GM12878 (cell line): Measurements from ENCODE around the gene CHAF1A. TPM values are rescaled to one million over a fixed set of nuclear protein-coding genes. Genes with fewer than 3 reads are reported as not detected.

Experiments used
- ATAC-seq: fragments of 200-7000 bp; cut with Tn5 transposase; 3 replicates; pipeline ENCODE4 v1.9.1; 2020; ENCODE audit warnings: mild to moderate bottlenecking, moderate library complexity
- BruUV-seq: library from RNA; stranded (reverse); fragments of 400-500 nt; replicated peaks from 2 replicates; lab custom pipeline; 2021; lab: Mats Ljungman, UMichigan
- CTCF ChIA-PET: fragments of 300-600 bp; sonication (Branson Sonifier 250); formaldehyde crosslinking; extraction: SDS; loops from one replicate; lab custom pipeline; 2021; ENCODE audit warnings: inconsistent platforms; lab: Yijun Ruan, JAX
- POLR2A ChIA-PET: fragments of 350-600 bp; formaldehyde crosslinking; extraction: SDS; loops from one replicate; lab custom pipeline; 2021; ENCODE audit warnings: inconsistent platforms; lab: Charles Lee
- RAD21 ChIA-PET: fragments of 300-600 bp; sonication (Branson Sonifier 250); formaldehyde crosslinking; loops from one replicate; lab custom pipeline; 2023; ENCODE audit warnings: antibody characterized with exemption; ENCODE audit not compliant: unreplicated experiment; lab: Charles Lee
- SMC1A ChIA-PET: fragments of 300-600 bp; sonication (Branson Sonifier 250); formaldehyde crosslinking; loops from one replicate; lab custom pipeline; 2023; ENCODE audit not compliant: unreplicated experiment, uncharacterized antibody; lab: Charles Lee
- DNase-seq: peaks from one replicate; pipeline ENCODE4 v3.0.0-alpha.2; 2011; ENCODE audit warnings: low read depth, low spot score
- FAIRE-seq: peaks from 3 replicates; lab custom pipeline; 2011; peaks lifted over from hg19 to GRCh38; lab: Jason Lieb, UNC
- H2AFZ ChIP-seq: 2 replicates; pipeline ENCODE4 v1.6.0; 2011; ENCODE audit warnings: low read depth, low read length, control low read depth; ENCODE audit not compliant: control insufficient read depth
- H3K27ac ChIP-seq: 2 replicates; pipeline ENCODE4 v1.5.1; 2011; ENCODE audit warnings: control low read depth; ENCODE audit not compliant: control insufficient read depth, insufficient read depth
- H3K27me3 ChIP-seq, 2 experiments: replicated peaks in 1 of 2; 2 replicates each; pipeline versions ENCODE4 v1.6.0 to v1.6.1; 2011; ENCODE audit warnings: low read length in 1 of 2; ENCODE audit not compliant: control insufficient read depth in 2 of 2, insufficient read depth in 2 of 2
- H3K36me3 ChIP-seq, 2 experiments: 2 replicates each; pipeline ENCODE4 v1.5.1; 2011; ENCODE audit warnings: low read length in 1 of 2; ENCODE audit not compliant: control insufficient read depth in 2 of 2, insufficient read depth in 2 of 2
- H3K4me1 ChIP-seq: 2 replicates; pipeline ENCODE4 v1.6.1; 2011; ENCODE audit warnings: mild to moderate bottlenecking, low read length, moderate library complexity, mixed read lengths; ENCODE audit not compliant: control insufficient read depth, insufficient read depth
- H3K4me2 ChIP-seq: 2 replicates; pipeline ENCODE4 v1.6.0; 2011; ENCODE audit warnings: control low read depth; ENCODE audit not compliant: control insufficient read depth, insufficient read depth
- H3K4me3 ChIP-seq: fragments of 200-600 bp; sonication (generic); 2 replicates; pipeline ENCODE4 v1.5.1; 2016
- H3K79me2 ChIP-seq: 2 replicates; pipeline ENCODE4 v1.6.0; 2011; ENCODE audit warnings: low read length; ENCODE audit not compliant: control insufficient read depth, insufficient read depth
- H3K9ac ChIP-seq: 2 replicates; pipeline ENCODE4 v1.8.0; 2011; ENCODE audit warnings: low read length, control low read depth, mixed read lengths; ENCODE audit not compliant: control insufficient read depth, insufficient read depth
- H3K9me3 ChIP-seq: replicated peaks from 3 replicates; pipeline ENCODE4 v1.5.1; 2011; ENCODE audit warnings: mild to moderate bottlenecking, low read length; ENCODE audit not compliant: control insufficient read depth, insufficient read depth
- H4K20me1 ChIP-seq: 2 replicates; pipeline ENCODE4 v1.6.0; 2011; ENCODE audit not compliant: control insufficient read depth, insufficient read depth
- EED ChIP-seq: sonication (generic); IDR thresholded peaks from 2 replicates; pipeline ENCODE4 v1.6.1; 2016; ENCODE audit warnings: antibody characterized with exemption, low read depth
- POLR2A ChIP-seq: IDR thresholded peaks from 2 replicates; pipeline ENCODE4 v1.6.1; 2011; ENCODE audit warnings: low read depth, mild to moderate bottlenecking, low read length
- SP1 ChIP-seq: IDR thresholded peaks from one replicate; pipeline ENCODE4 v1.6.1; 2011; ENCODE audit warnings: low read depth, low read length
- WGBS: methylation state at CpG from one replicate; pipeline ENCODE4 v1.1.6; 2016; ENCODE audit warnings: low lambda C conversion rate; ENCODE audit not compliant: insufficient replicate concordance, insufficient coverage; ENCODE audit errors: missing lambda C conversion rate; 5-methylcytosine and 5-hydroxymethylcytosine counted together
- in situ Hi-C: fragments of 300-500 bp; cut with MboI; formaldehyde crosslinking; loops from 9 replicates; pipeline ENCODE4 v1.14.3; 2018; ENCODE audit warnings: mixed read lengths
- intact Hi-C: fragments of 100-400 bp; cut with micrococcal nuclease; formaldehyde crosslinking; loops from one replicate; pipeline ENCODE4 v1.14.2; 2022; ENCODE audit not compliant: unreplicated experiment
- polyA plus RNA-seq, 11 experiments: library from polyadenylated mRNA; depleted of rRNA in 4 of 11; unstranded in 6 of 11; stranded (reverse) in 5 of 11; fragments of >200 nt; fragmentation: Nextera tagmentation in 4 of 11; fragmentation: Illumina TruSeq in 1 of 11; extraction: Ambion mirVana in 4 of 11; extraction: Trizol in 1 of 11; gene quantifications; 1 replicate in 1 of 11; 2 replicates in 10 of 11; pipeline versions ENCODE4 v1.2.1 to v1.2.3, GENCODE V29; 2011 to 2016; ENCODE audit warnings: inconsistent platforms in 2 of 11, missing spikeins in 2 of 11, low read depth in 1 of 11
- total RNA-seq, 4 experiments: library from RNA; depleted of rRNA in 3 of 4; stranded (reverse); fragments of >200 nt in 3 of 4; fragmentation: Illumina TruSeq in 1 of 4; extraction: Trizol in 1 of 4; gene quantifications; 2 replicates each; pipeline versions ENCODE4 v1.2.1 to v1.2.3, GENCODE V29; 2013 to 2021
- TF ChIP-seq, protein P1 (sequence below): fragments of 450-650 bp; IDR thresholded peaks from 2 replicates; pipeline ENCODE4 v1.6.1; 2018; ENCODE audit warnings: mild to moderate bottlenecking, low read depth, moderate library complexity; ENCODE audit not compliant: partially characterized antibody
- TF ChIP-seq, protein P2 (sequence below): IDR thresholded peaks from 2 replicates; pipeline ENCODE4 v1.6.1; 2012; ENCODE audit warnings: low read depth, low read length, improper control_type of control experiment
- TF ChIP-seq, protein P3 (sequence below): IDR thresholded peaks from 2 replicates; pipeline ENCODE4 v1.6.1; 2012; ENCODE audit warnings: low read depth, low read length, improper control_type of control experiment

The CHAF1A gene
- total and polyA plus RNA-seq, 10 of the 15 experiments (the other 5 are each of a cell fraction or from before 2014, with no cell fraction given) = 1.3 to 69.1 (median 34.2) TPM

DNA sequence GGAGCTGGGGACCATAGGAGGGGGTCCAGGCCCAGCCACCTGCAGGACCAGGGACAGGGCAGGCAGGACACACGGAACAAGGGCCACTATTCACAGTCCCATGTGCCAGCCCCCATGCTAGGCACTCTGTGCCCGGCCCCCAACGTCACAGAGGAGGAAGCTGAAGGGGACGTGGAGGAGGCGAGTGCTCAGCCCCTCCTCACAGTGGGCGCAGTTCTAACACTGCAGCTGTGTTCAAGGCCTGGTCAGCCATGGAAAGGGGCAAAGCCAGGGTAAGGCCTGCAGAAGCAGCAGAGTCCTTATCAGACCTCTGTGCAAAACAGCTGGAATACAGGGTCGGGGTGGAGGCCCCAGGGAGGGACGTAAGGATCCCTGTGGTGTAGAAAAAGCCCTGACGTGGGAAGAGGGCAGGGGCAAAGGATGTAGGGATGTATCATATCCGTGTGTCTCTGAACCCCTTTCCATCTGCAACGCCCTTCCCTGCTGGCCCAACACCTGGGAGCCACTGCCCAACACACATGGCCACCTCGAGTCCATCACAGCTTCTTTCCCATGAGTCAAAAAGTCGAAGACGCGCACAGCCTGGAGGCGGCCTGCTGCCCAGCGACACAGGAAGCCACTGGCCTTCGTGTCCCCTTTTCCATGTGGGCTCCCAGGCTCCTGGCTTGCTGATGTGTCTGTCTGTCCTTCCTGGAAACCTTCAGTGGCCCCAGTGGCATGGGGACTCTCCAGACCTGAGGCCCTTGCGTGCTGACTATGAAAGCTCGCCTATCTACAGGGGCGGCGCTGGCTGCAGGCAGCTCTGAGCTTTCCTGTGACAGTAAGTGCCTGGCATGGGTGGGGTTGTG, 30.1 kb upstream of the CHAF1A start:
- H3K27ac ChIP-seq = no peak overlapping the region
- peaks cover 95% of the 10 kb centered on the region for H3K79me2 ChIP-seq
- H4K20me1 ChIP-seq = no peaks in the 10 kb centered on the region
- H3K9ac ChIP-seq = no peak overlapping the region
- DNase-seq (no peak), FAIRE-seq (no peak)
- SMC1A ChIA-PET = no interaction called here
- TF ChIP-seq, protein P1, sequence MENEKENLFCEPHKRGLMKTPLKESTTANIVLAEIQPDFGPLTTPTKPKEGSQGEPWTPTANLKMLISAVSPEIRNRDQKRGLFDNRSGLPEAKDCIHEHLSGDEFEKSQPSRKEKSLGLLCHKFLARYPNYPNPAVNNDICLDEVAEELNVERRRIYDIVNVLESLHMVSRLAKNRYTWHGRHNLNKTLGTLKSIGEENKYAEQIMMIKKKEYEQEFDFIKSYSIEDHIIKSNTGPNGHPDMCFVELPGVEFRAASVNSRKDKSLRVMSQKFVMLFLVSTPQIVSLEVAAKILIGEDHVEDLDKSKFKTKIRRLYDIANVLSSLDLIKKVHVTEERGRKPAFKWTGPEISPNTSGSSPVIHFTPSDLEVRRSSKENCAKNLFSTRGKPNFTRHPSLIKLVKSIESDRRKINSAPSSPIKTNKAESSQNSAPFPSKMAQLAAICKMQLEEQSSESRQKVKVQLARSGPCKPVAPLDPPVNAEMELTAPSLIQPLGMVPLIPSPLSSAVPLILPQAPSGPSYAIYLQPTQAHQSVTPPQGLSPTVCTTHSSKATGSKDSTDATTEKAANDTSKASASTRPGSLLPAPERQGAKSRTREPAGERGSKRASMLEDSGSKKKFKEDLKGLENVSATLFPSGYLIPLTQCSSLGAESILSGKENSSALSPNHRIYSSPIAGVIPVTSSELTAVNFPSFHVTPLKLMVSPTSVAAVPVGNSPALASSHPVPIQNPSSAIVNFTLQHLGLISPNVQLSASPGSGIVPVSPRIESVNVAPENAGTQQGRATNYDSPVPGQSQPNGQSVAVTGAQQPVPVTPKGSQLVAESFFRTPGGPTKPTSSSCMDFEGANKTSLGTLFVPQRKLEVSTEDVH = no peak
- TF ChIP-seq, protein P2, sequence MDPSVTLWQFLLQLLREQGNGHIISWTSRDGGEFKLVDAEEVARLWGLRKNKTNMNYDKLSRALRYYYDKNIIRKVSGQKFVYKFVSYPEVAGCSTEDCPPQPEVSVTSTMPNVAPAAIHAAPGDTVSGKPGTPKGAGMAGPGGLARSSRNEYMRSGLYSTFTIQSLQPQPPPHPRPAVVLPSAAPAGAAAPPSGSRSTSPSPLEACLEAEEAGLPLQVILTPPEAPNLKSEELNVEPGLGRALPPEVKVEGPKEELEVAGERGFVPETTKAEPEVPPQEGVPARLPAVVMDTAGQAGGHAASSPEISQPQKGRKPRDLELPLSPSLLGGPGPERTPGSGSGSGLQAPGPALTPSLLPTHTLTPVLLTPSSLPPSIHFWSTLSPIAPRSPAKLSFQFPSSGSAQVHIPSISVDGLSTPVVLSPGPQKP = no peak
- no peak for TF ChIP-seq SP1
- TF ChIP-seq POLR2A = no peak
- no peak for TF ChIP-seq EED
- TF ChIP-seq, protein P3, sequence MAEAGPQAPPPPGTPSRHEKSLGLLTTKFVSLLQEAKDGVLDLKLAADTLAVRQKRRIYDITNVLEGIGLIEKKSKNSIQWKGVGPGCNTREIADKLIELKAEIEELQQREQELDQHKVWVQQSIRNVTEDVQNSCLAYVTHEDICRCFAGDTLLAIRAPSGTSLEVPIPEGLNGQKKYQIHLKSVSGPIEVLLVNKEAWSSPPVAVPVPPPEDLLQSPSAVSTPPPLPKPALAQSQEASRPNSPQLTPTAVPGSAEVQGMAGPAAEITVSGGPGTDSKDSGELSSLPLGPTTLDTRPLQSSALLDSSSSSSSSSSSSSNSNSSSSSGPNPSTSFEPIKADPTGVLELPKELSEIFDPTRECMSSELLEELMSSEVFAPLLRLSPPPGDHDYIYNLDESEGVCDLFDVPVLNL = no peak
- TF ChIP-seq, all 136 proteins: peak for 0
- Histone ChIP-seq H2AFZ (no peak overlapping the region), H3K4me3 (no peak overlapping the region), H3K36me3 (peaks cover 10 to 19% of the 10 kb centered on the region in 2 experiments; a peak in 3 of 4 replicates), H3K9me3 (no peaks in the 10 kb centered on the region), H3K4me1 (peaks cover 86% of the 10 kb centered on the region), H3K4me2 (no peak overlapping the region; the same call in 1 of the 2 replicates), H3K27me3 (no peaks in the 10 kb centered on the region)
- no TSS peak for BruUV-seq
- ChIA-PET POLR2A (no interaction called here), RAD21 (no interaction called here), CTCF (no interaction called here)
- no peak for ATAC-seq
- in situ Hi-C loops = no loop called here
- 93% methylated on average over 22 of the region's 22 CpGs for WGBS
- intact Hi-C loops = no loop called here
